Central memory CD4-positive, alpha-beta T cell (primary cell): ENCODE measurements around the gene SUPT20H.

Experiments used
- DNase-seq: peaks from one replicate; pipeline ENCODE4 v3.0.0; 2022

The SUPT20H gene

DNA sequence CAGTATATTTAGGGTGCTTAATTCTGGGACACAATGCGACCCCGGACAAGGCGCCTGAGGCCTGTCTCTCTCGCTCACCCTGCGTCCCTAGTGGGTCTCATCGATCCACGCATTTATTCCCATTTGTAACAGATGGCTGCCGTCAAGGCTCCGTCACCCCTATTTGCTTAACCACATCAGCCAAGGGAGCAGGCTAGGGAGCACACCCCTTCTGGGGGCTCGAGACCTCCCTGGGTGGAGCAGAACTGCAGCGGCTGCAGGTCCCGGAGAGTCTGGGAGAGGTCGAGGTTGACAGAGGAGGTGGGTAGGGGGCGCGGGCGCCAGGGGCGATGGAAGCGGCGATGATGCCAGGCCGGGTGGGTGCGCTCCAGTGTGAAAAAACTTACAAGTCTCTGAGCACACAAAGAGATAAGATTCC is 60.9 kb downstream of the SUPT20H start:
- DNase-seq = no peak

DNA sequence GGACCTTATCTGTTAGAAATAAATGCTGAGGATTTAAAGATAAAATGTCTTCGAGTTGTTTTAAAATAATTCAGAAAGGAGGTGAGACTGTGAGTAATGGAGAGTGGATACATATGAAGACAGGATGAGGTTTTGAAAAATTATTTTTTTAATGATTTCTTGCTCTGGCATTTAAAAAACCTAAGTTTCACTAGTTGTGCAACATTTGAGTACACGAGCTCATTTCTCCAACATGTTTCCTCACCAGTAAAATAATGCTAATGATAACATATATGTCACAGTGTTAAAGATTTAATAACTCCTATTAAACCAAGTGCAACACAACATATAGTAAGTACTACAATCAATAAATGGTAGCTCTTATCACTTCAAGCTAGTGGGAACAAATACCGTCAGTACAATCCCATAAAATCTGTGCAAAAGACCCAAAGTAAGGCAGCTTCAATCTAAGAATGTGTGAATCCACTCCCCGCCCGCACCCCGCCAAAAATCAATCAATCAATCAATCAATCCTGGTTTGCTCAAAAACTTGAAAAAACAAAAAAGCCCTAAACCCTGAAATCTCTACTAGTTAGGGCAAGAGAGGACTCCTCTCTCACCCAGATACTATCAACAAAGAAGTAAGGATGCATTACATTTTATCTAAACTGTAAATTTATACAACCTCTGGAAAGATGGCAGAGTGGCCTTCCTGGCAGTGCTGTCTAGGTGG is 61.6 kb downstream of the SUPT20H start:
- no peak for DNase-seq

DNA sequence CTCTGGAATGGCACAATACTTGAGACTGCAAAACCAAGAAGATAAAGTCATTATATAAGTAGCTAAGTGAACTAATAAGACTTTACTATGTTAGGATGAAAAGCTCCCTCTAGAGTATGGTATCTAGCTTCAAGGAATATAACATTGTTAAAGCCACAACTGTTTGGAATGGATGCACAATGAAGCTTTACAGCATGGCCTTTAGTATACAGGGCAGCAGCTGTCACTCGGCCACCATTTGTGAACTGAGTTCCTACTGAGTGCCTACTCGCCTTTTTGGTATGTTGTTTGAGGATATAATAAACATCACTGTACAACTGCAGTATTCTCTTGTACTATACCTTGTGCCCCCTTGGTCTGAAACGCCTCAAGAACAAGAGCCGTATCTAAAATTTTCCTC is 67.1 kb downstream of the SUPT20H start:
- no peak for DNase-seq

GRCh38 chr13:36986462-36987240 is 72.8 kb downstream of the SUPT20H start:
- DNase-seq = no peak

DNA sequence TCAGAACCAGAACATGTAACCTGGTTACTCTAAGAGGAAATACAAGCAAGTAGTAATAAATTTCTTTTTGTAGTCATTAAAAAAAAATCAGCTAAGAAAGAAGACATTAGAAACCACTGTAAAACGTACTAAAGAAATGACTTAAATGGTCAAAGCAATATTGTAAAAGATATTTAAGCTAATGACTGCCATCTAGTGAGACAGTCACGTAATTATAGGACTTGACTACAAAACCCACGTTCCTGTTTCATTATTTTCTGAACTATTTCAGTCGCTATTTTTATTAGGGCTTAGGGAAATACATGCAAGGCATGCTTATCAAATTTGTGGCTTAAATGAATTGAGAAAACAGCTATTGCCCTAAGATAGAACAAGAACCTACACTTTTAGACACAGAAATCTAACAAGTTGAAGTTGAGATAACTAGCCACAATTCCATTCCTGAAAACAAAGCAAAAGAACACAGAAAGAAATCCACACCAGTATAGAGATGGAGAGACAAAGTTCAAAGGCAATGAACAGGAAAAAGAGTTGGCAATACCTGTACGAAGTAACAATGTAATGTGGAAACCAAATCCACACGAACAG is 78.2 kb downstream of the SUPT20H start:
- DNase-seq = no peak

- DNase-seq = no peak
Observed at GRCh38 chr13:36979361-36980050, 80.0 kb downstream of the SUPT20H start.

DNA sequence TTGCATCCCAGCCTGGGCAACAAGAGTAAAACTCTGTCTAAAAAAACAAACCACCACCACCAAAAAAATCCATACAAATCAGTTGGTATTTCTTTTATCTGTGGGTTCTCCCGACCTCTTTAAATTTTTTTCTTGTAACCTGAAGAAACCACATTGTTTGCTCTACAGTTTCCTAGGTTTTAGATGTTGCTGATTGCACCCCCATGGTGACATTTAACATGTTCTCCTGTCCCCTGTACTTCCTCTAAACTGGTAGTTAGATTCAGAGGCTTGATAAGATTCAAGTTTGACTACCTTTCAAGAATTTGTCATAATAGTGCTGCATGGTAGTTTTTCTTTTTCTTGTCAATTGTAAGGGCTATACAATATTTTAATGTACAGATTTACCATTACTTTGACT is 84.3 kb downstream of the SUPT20H start:
- DNase-seq = no peak

DNA sequence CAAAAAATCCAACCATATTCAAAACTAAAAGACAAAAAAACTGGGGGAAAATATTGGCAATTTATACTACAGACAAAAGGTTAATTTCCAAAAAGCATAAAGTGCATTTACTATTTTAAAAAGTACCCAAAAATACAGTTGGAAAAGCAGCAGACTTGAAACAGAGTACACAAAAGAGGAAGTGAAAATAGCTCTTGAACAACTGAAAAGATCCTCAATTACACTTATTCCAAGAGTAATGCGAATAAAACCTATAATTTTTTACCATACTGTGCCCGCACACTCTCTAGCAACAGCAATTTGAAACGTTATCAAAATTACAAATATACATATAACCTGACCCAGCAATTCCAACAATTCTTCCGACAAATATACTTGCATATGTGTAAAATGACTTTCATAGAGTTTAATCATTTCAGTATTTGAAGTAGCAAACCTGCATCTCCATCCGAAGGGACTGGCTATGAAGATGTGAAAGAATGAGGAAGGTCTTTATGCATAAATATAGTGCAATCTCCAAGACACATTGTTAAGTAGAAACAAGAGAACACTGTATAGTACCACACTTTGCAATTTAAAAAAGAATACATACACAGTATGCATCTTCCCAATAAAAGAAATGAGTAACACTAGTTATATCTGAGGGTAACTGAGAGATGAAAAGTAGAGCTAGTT is 85.7 kb downstream of the SUPT20H start:
- DNase-seq = no peak

GRCh38 chr13:36973009-36973408 is 86.5 kb downstream of the SUPT20H start:
- DNase-seq = no peak

DNA sequence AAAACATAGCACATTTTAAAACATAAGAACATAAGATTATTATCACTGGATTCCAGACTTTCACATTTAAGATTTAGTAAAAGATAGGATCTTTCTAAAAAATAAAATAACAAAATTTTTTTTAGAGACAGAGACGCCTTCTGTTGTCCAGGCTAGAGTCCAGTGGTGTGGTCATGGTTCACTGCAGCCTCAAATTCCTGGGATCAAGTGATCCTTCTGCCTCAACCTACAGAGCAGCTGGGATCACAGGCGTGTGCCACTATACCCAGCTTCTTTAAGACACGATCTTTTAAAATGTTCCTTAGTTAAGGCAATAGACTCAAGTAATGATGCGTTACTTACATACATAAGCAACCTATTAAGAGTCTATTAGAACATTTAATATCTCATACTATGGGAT is 93.1 kb downstream of the SUPT20H start:
- no peak for DNase-seq

DNA sequence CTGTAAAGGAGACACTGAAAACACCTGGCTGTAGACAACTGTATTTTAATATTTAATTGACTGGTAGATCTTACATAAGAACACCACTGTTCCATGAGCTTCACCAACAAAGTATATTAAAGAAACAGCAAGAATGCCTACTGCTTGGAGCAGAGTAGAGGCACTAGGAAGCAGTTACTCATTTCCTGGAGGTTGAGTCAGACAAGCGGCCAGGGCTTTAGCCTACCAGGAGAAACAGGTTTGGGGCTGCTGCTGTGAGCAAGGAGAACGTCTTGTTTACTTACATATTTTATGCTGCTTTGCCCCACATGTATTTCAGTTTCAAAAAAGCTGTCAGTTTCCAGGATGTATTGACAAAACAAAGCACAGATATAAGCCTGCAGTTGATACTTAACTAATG is 93.7 kb downstream of the SUPT20H start:
- no peak for DNase-seq

DNA sequence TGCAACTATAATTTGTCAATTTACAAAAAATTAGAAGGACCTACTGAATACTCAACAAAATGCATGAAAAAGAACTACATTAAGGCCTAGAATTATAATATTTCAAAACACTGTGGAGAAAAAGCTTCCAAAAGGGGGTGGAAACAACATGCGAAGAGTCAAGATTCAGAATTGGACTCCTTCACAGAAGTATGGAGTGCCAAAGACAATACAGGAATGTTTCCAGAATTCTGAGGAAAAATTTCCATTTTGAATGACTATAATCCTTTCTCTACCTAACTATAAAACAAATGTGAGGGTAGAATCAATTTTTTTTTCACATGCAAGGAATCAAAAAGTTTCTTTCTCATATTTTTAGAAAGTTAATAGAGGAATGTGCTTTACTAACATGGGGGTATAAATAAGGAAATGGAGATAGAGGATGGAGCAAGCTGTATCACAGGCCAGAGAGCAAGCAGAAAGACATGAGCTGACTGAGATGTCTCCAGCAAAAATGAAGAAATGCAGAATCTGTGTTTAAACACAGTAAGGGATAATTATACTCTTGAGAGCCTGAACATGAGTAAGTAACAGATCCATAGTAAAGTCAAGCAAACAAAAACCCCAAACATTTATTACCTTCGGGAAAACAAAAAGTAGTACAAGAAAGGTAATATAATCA is 99.9 kb downstream of the SUPT20H start:
- no peak for DNase-seq
